Neural progenitor cell (in vitro differentiated cells): ENCODE results near the gene PTDSS2. TPM values are rescaled to one million over a fixed set of nuclear protein-coding genes. Genes with fewer than 3 reads are reported as not detected.

Source experiments
- DNase-seq: peaks from one replicate; pipeline ENCODE4 v3.0.0-alpha.2; 2016; ENCODE audit warnings: low spot score
- H2AFZ ChIP-seq: fragments of 200-600 bp; sonication (generic); replicated peaks from 2 replicates; pipeline ENCODE4 v1.6.1; 2016; ENCODE audit warnings: antibody characterized with exemption
- H3F3A ChIP-seq: fragments of 200-600 bp; sonication (generic); 2 replicates; pipeline ENCODE4 v1.6.1; 2016; ENCODE audit warnings: antibody characterized with exemption, low read depth
- H3K27ac ChIP-seq: fragments of 200-600 bp; sonication (generic); 2 replicates; pipeline ENCODE4 v1.5.1; 2016; ENCODE audit warnings: mild to moderate bottlenecking
- H3K27me3 ChIP-seq: fragments of 200-600 bp; sonication (generic); 2 replicates; pipeline ENCODE4 v1.6.1; 2016; ENCODE audit warnings: mild to moderate bottlenecking, moderate library complexity
- H3K36me3 ChIP-seq: fragments of 200-600 bp; sonication (generic); 2 replicates; pipeline ENCODE4 v1.5.1; 2016
- H3K4me1 ChIP-seq: fragments of 200-600 bp; sonication (generic); 2 replicates; pipeline ENCODE4 v1.6.1; 2016; ENCODE audit warnings: mixed run types
- H3K4me2 ChIP-seq: fragments of 200-600 bp; sonication (generic); 2 replicates; pipeline ENCODE4 v1.6.1; 2016
- H3K4me3 ChIP-seq: fragments of 200-600 bp; sonication (generic); 2 replicates; pipeline ENCODE4 v1.5.1; 2016
- H3K79me2 ChIP-seq: fragments of 200-600 bp; sonication (generic); 2 replicates; pipeline ENCODE4 v1.6.1; 2016; ENCODE audit warnings: low read depth
- H3K9ac ChIP-seq: fragments of 200-600 bp; sonication (generic); 2 replicates; pipeline ENCODE4 v1.6.1; 2016
- H3K9me3 ChIP-seq: fragments of 200-600 bp; sonication (generic); 2 replicates; pipeline ENCODE4 v1.5.1; 2016; ENCODE audit warnings: low read depth
- H4K20me1 ChIP-seq: fragments of 200-600 bp; sonication (generic); 2 replicates; pipeline ENCODE4 v1.6.1; 2016; ENCODE audit warnings: low read depth
- H3K27ac Mint-ChIP-seq: 3 replicates; pipeline ENCODE4 v1.8.0; 2021; ENCODE audit warnings: mixed read lengths
- H3K27me3 Mint-ChIP-seq: 2 replicates; pipeline ENCODE4 v1.8.0; 2022; ENCODE audit warnings: low read depth, mild to moderate bottlenecking, inconsistent platforms, moderate library complexity, mixed read lengths; ENCODE audit not compliant: insufficient read depth
- H3K36me3 Mint-ChIP-seq: 3 replicates; pipeline ENCODE4 v1.8.0; 2021; ENCODE audit warnings: mixed read lengths
- H3K4me1 Mint-ChIP-seq: 3 replicates; pipeline ENCODE4 v1.8.0; 2021; ENCODE audit warnings: mixed read lengths
- H3K4me3 Mint-ChIP-seq: 3 replicates; pipeline ENCODE4 v1.8.0; 2021; ENCODE audit warnings: mild to moderate bottlenecking, moderate library complexity, mixed read lengths
- H3K9me3 Mint-ChIP-seq: 3 replicates; pipeline ENCODE4 v1.8.0; 2020; ENCODE audit warnings: mixed read lengths
- EZH2 ChIP-seq: fragments of 200-600 bp; sonication (generic); IDR thresholded peaks from 2 replicates; pipeline ENCODE4 v1.6.1; 2017; ENCODE audit warnings: antibody characterized with exemption, mild to moderate bottlenecking, moderate library complexity
- EZH2phosphoT487 ChIP-seq: fragments of 200-600 bp; sonication (generic); IDR thresholded peaks from 2 replicates; pipeline ENCODE4 v1.6.1; 2017; ENCODE audit warnings: antibody characterized with exemption
- total RNA-seq: library from RNA; depleted of rRNA; stranded (reverse); fragments of >200 nt; gene quantifications from 2 replicates; pipeline ENCODE4 v1.2.3, GENCODE V29; 2015; ENCODE audit warnings: low replicate concordance
- TF ChIP-seq, protein P1 (sequence below): fragments of 200-600 bp; sonication (generic); IDR thresholded peaks from 2 replicates; pipeline ENCODE4 v1.5.1; 2017; ENCODE audit warnings: antibody characterized with exemption, mild to moderate bottlenecking

The PTDSS2 gene
- total RNA-seq, 1 donor from 2014 or later = 24.7 TPM

DNA sequence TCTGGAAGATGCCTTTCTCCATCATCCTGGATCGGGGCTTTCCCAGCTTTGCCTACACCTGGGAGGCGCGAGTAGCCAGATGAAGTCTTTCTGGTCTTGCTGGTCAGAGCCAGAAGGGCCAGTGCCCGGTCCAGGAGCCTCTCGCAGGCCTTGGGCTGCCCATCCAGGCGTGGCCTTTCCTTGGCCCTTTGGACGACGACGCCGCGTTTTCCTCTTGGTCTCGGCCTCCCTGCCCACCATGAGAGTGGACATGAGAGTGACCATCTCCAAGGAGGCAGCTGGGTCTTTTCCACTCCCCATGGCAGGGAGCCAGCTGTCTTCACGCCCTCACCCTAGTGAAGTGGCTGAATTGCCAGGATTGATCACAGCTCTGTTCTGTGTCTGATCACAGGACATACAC, 3.5 kb downstream of the PTDSS2 start:
- Mint-ChIP-seq H3K27me3 (peaks cover 5% of the 10 kb centered on the region), H3K27ac (no peak overlapping the region), H3K9me3 (no peaks in the 10 kb centered on the region), H3K4me1 (peaks cover 23% of the 10 kb centered on the region), H3K4me3 (no peak overlapping the region), H3K36me3 (peaks cover 13% of the 10 kb centered on the region)
- no peaks in the 10 kb centered on the region for H3K27me3 ChIP-seq
- H3K9ac ChIP-seq = no peak overlapping the region
- H3F3A ChIP-seq = peaks cover 17% of the 10 kb centered on the region
- no peak overlapping the region for H2AFZ ChIP-seq
- peaks cover 40% of the 10 kb centered on the region for H4K20me1 ChIP-seq
- no peaks in the 10 kb centered on the region for H3K9me3 ChIP-seq
- H3K4me2 ChIP-seq = no peak overlapping the region
- DNase-seq = no peak
- no peak overlapping the region for H3K27ac ChIP-seq
- H3K4me1 ChIP-seq = peaks cover 4% of the 10 kb centered on the region
- H3K36me3 ChIP-seq = no peaks in the 10 kb centered on the region
- H3K4me3 ChIP-seq = no peak overlapping the region
- H3K79me2 ChIP-seq = peaks cover 84% of the 10 kb centered on the region
- TF ChIP-seq EZH2phosphoT487 (no peak), EZH2 (no peak)
- TF ChIP-seq, protein P1, sequence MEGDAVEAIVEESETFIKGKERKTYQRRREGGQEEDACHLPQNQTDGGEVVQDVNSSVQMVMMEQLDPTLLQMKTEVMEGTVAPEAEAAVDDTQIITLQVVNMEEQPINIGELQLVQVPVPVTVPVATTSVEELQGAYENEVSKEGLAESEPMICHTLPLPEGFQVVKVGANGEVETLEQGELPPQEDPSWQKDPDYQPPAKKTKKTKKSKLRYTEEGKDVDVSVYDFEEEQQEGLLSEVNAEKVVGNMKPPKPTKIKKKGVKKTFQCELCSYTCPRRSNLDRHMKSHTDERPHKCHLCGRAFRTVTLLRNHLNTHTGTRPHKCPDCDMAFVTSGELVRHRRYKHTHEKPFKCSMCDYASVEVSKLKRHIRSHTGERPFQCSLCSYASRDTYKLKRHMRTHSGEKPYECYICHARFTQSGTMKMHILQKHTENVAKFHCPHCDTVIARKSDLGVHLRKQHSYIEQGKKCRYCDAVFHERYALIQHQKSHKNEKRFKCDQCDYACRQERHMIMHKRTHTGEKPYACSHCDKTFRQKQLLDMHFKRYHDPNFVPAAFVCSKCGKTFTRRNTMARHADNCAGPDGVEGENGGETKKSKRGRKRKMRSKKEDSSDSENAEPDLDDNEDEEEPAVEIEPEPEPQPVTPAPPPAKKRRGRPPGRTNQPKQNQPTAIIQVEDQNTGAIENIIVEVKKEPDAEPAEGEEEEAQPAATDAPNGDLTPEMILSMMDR = no peak

DNA sequence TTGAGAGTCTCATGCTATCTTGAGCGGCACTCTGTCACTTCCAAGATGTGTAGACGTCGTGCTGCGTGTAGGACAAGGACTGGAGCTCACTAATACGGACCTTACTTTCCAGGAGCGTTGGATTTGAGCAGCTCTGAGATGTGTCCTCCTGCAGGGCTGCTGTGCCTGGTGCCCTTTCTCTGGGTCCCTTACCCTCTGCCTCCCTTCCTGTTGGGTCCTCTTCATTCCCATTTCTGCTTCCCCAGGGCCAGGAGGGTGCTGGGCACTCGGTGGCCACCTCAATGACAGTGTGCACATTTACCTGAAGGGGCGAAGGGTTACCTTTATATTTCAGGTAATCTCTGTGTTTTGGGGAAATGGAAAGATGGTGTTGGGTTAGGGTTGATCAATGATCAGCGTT, 4.0 kb downstream of the PTDSS2 start:
- no peaks in the 10 kb centered on the region for H3K9me3 ChIP-seq
- DNase-seq = no peak
- H3K27ac ChIP-seq = no peak overlapping the region
- H3K4me3 ChIP-seq = no peak overlapping the region
- H3F3A ChIP-seq = peaks cover 12% of the 10 kb centered on the region
- H3K27me3 Mint-ChIP-seq = peaks cover 3% of the 10 kb centered on the region
- H3K4me3 Mint-ChIP-seq = peak overlapping the region; percentile 35
- no peaks in the 10 kb centered on the region for H3K36me3 ChIP-seq
- H4K20me1 ChIP-seq = peaks cover 40% of the 10 kb centered on the region
- no peaks in the 10 kb centered on the region for H3K27me3 ChIP-seq
- no peak overlapping the region for H2AFZ ChIP-seq
- H3K4me1 ChIP-seq = peaks cover 4% of the 10 kb centered on the region
- no peak overlapping the region for H3K4me2 ChIP-seq
- H3K27ac Mint-ChIP-seq = no peak overlapping the region
- TF ChIP-seq EZH2phosphoT487 (no peak), EZH2 (no peak)
- TF ChIP-seq, protein P1 = no peak
- peaks cover 13% of the 10 kb centered on the region for H3K36me3 Mint-ChIP-seq
- no peaks in the 10 kb centered on the region for H3K9me3 Mint-ChIP-seq
- no peak overlapping the region for H3K9ac ChIP-seq
- H3K79me2 ChIP-seq = peaks cover 83% of the 10 kb centered on the region
- H3K4me1 Mint-ChIP-seq = peaks cover 20% of the 10 kb centered on the region

DNA sequence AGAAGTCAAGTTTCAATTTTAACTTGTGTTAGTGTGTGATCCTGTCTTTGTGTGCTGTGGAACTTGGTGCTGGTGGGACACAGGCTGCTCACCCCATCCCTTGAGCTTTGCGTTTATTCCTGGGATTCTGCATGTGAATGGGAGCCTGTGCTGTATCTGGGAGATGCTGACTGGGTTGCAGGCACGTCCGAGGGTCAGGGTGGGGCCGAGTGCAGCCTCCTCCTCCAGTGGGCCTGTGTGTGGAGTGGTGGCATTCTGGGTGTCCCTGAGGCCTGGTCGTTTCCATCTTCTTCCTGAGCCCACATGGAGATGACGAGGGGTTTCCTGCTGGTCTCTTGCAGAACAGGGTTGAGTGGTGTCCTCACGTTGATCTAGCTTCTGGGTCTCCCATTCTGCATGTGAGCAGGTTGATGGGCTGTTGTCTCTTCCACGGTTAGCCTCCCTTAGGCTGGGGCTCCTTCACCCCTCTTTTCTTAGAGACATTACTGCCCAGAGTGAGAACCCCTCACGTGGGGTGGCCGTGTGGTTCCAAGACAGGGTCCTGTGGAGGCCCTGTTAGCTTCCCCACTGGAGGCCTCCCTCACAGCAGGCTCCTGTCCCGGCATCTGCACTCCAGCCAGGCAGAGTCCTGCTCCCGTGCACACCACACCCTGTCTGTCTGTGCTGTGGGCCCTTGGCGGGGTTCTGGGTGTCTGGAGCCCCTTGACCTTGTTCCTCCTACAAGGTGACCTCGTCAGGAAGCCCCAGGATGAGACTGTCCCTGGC, 4.9 kb downstream of the PTDSS2 start:
- no peaks in the 10 kb centered on the region for H3K36me3 ChIP-seq
- H4K20me1 ChIP-seq = peaks cover 40% of the 10 kb centered on the region

More for the DNA sequence above, 4.9 kb downstream of the PTDSS2 start:
- peaks cover 20% of the 10 kb centered on the region for H3K4me1 Mint-ChIP-seq
- no peaks in the 10 kb centered on the region for H3K9me3 Mint-ChIP-seq
- peaks cover 76% of the 10 kb centered on the region for H3K79me2 ChIP-seq
- no peak overlapping the region for H3K4me2 ChIP-seq
- H3K9ac ChIP-seq = no peak overlapping the region
- H3K36me3 Mint-ChIP-seq = peaks cover 13% of the 10 kb centered on the region
- peaks cover 4% of the 10 kb centered on the region for H3K4me1 ChIP-seq
- no peak overlapping the region for H3K27ac Mint-ChIP-seq
- H3F3A ChIP-seq = peaks cover 3% of the 10 kb centered on the region
- H2AFZ ChIP-seq = no peak overlapping the region
- no peak overlapping the region for H3K27ac ChIP-seq
- DNase-seq = no peak
- no peak overlapping the region for H3K4me3 Mint-ChIP-seq
- peaks cover 3% of the 10 kb centered on the region for H3K27me3 Mint-ChIP-seq
- no peaks in the 10 kb centered on the region for H3K27me3 ChIP-seq
- no peak overlapping the region for H3K4me3 ChIP-seq
- no peaks in the 10 kb centered on the region for H3K9me3 ChIP-seq
- TF ChIP-seq, protein P1 = no peak
- TF ChIP-seq EZH2 (no peak), EZH2phosphoT487 (no peak)
